HG02852 (cell line): ENCODE results near the gene PIK3CD.

Source experiments
- ATAC-seq: cut with Tn5 transposase; IDR thresholded peaks from one replicate; pipeline ENCODE4 v1.9.1; 2021; ENCODE audit warnings: mild to moderate bottlenecking, moderate library complexity; ENCODE audit not compliant: unreplicated experiment

Gene PIK3CD

GRCh38 chr1:9716404-9717192, 65.1 kb downstream of the PIK3CD start:
- ATAC-seq, result no peak

GRCh38 chr1:9717193-9718005, 65.9 kb downstream of the PIK3CD start:
- ATAC-seq, result peak; percentile 66

- no peak for ATAC-seq
Measured at GRCh38 chr1:9718006-9718680, 66.6 kb downstream of the PIK3CD start.

GRCh38 chr1:9719978-9720722, 68.6 kb downstream of the PIK3CD start:
- no peak for ATAC-seq

GRCh38 chr1:9720785-9721605, 69.5 kb downstream of the PIK3CD start:
- ATAC-seq, result no peak

GRCh38 chr1:9721606-9722377, 70.3 kb downstream of the PIK3CD start:
- ATAC-seq, result no peak

- no peak for ATAC-seq
Measured at GRCh38 chr1:9722378-9722749, 70.8 kb downstream of the PIK3CD start.

- ATAC-seq, result no peak
Measured at GRCh38 chr1:9723068-9723805, 71.7 kb downstream of the PIK3CD start.

- ATAC-seq, result no peak
Measured at GRCh38 chr1:9723926-9724325, 72.4 kb downstream of the PIK3CD start.

- ATAC-seq, result peak; percentile 55
Measured at GRCh38 chr1:9724706-9725476, 73.4 kb downstream of the PIK3CD start.

- no peak for ATAC-seq
Measured at GRCh38 chr1:9726406-9726805, 74.9 kb downstream of the PIK3CD start.

- no peak for ATAC-seq
Measured at GRCh38 chr1:9726905-9727595, 75.5 kb downstream of the PIK3CD start.

GRCh38 chr1:9728451-9729295, 77.1 kb downstream of the PIK3CD start:
- no peak for ATAC-seq

GRCh38 chr1:9729523-9729922, 78.0 kb downstream of the PIK3CD start:
- no peak for ATAC-seq

- no peak for ATAC-seq
Measured at GRCh38 chr1:9730096-9730901, 78.8 kb downstream of the PIK3CD start.
